ENCODE data around the gene MARCHF10.

Gene MARCHF10

GRCh38 chr17:62751060-62751691 lies 56.9 kb downstream of the MARCHF10 start:
- no peak for DNase-seq (ENCODE audit: low read depth, low spot score)

- DNase-seq (ENCODE audit: low read depth, low spot score), result no peak
These were observed 57.5 kb downstream of the MARCHF10 start for GRCh38 chr17:62750631-62751051.

GRCh38 chr17:62749926-62750325 lies 58.2 kb downstream of the MARCHF10 start:
- no peak for DNase-seq (ENCODE audit: low read depth, low spot score)

GRCh38 chr17:62746941-62747340 lies 61.2 kb downstream of the MARCHF10 start:
- no peak for DNase-seq (ENCODE audit: low read depth, low spot score)

GRCh38 chr17:62745806-62746205 lies 62.3 kb downstream of the MARCHF10 start:
- no peak for DNase-seq (ENCODE audit: low read depth, low spot score)

- no peak for DNase-seq (ENCODE audit: low read depth, low spot score)
These were observed 63.9 kb downstream of the MARCHF10 start for GRCh38 chr17:62744259-62744658.

GRCh38 chr17:62741290-62741689 lies 66.8 kb downstream of the MARCHF10 start:
- DNase-seq (ENCODE audit: low read depth, low spot score), result no peak

- no peak for DNase-seq (ENCODE audit: low read depth, low spot score)
These were observed 68.3 kb downstream of the MARCHF10 start for GRCh38 chr17:62739645-62740388.

- DNase-seq (ENCODE audit: low read depth, low spot score), result no peak
These were observed 69.8 kb downstream of the MARCHF10 start for GRCh38 chr17:62738281-62738680.

- DNase-seq (ENCODE audit: low read depth, low spot score), result no peak
These were observed 70.6 kb downstream of the MARCHF10 start for GRCh38 chr17:62737513-62737912.

- DNase-seq (ENCODE audit: low read depth, low spot score), result no peak
These were observed 73.0 kb downstream of the MARCHF10 start for GRCh38 chr17:62735044-62735651.

- DNase-seq (ENCODE audit: low read depth, low spot score), result no peak
These were observed 76.0 kb downstream of the MARCHF10 start for GRCh38 chr17:62732125-62732524.

GRCh38 chr17:62727916-62728672 lies 80.0 kb downstream of the MARCHF10 start:
- DNase-seq (ENCODE audit: low read depth, low spot score), result no peak

GRCh38 chr17:62725791-62726249 lies 82.3 kb downstream of the MARCHF10 start:
- no peak for DNase-seq (ENCODE audit: low read depth, low spot score)

GRCh38 chr17:62724398-62725146 lies 83.5 kb downstream of the MARCHF10 start:
- no peak for DNase-seq (ENCODE audit: low read depth, low spot score)

GRCh38 chr17:62723842-62724241 lies 84.3 kb downstream of the MARCHF10 start:
- no peak for DNase-seq (ENCODE audit: low read depth, low spot score)

GRCh38 chr17:62722625-62723024 lies 85.5 kb downstream of the MARCHF10 start:
- no peak for DNase-seq (ENCODE audit: low read depth, low spot score)

- DNase-seq (ENCODE audit: low read depth, low spot score), result no peak
These were observed 87.8 kb downstream of the MARCHF10 start for GRCh38 chr17:62720126-62720850.

- DNase-seq (ENCODE audit: low read depth, low spot score), result no peak
These were observed 88.5 kb downstream of the MARCHF10 start for GRCh38 chr17:62719586-62719985.

- DNase-seq (ENCODE audit: low read depth, low spot score), result no peak
These were observed 89.7 kb downstream of the MARCHF10 start for GRCh38 chr17:62718429-62718828.

GRCh38 chr17:62717889-62718288 lies 90.2 kb downstream of the MARCHF10 start:
- no peak for DNase-seq (ENCODE audit: low read depth, low spot score)
